ENCODE data around the gene CYP1A2. TPM values are rescaled to one million over a fixed set of nuclear protein-coding genes. Genes with fewer than 3 reads are reported as not detected.

Gene CYP1A2
- not detected in 2 replicates for total RNA-seq

GRCh38 chr15:74748322-74748946 is at the start of gene CYP1A2:
TSS of gene CYP1A2 (plus strand) at chr15:74748845. CDS start at chr15:74749739, 894 bp downstream.

GRCh38 chr15:74725225-74725774 is 23.3 kb upstream of the CYP1A2 start, which contains the start of gene CYP1A1:
TSS of gene CYP1A1 (minus strand) at chr15:74725528. CDS start at chr15:74723097, 2,431 bp downstream.

GRCh38 chr15:74781431-74782258 is 33.0 kb downstream of the CYP1A2 start, which contains the start of gene CSK:
TSS of gene CSK (plus strand) at chr15:74782080. CDS start at chr15:74798298, 16,218 bp downstream.

Other genes starting within 250 kb of the CYP1A2 start
- 0.58 and 2.8 TPM in 2 replicates for gene ARID3B, start 207.6 kb upstream of the CYP1A2 start, total RNA-seq
- gene CLK3, start 133.0 kb upstream of the CYP1A2 start, total RNA-seq = 103 and 121 TPM in 2 replicates
- 10.8 and 15.3 TPM in 2 replicates for gene EDC3, start 52.8 kb upstream of the CYP1A2 start, total RNA-seq
- not detected in 2 replicates for gene CYP1A1, start 23.3 kb upstream of the CYP1A2 start, total RNA-seq
- 22.2 and 26.6 TPM in 2 replicates for gene CSK, start 33.2 kb downstream of the CYP1A2 start, total RNA-seq
- gene LMAN1L, start 64.0 kb downstream of the CYP1A2 start, total RNA-seq = not detected in 2 replicates
- gene CPLX3, start 77.8 kb downstream of the CYP1A2 start, total RNA-seq = not detected in 2 replicates
- gene ULK3, start 94.3 kb downstream of the CYP1A2 start, total RNA-seq = 18.8 and 35.2 TPM in 2 replicates
- gene SCAMP2, start 124.5 kb downstream of the CYP1A2 start, total RNA-seq = 60.4 and 87.6 TPM in 2 replicates
- gene MPI, start 141.2 kb downstream of the CYP1A2 start, total RNA-seq = 46.6 and 74.1 TPM in 2 replicates
- 22.2 and 48.7 TPM in 2 replicates for gene FAM219B, start 158.0 kb downstream of the CYP1A2 start, total RNA-seq
- gene COX5A, start 189.2 kb downstream of the CYP1A2 start, total RNA-seq = 139 and 151 TPM in 2 replicates
- 0.53 and 1.2 TPM in 2 replicates for gene RPP25, start 207.9 kb downstream of the CYP1A2 start, total RNA-seq
- gene SCAMP5, start 246.7 kb downstream of the CYP1A2 start, total RNA-seq = 2.0 and 5.5 TPM in 2 replicates

All from myometrial cell (primary cell).